HFFc6 (cell line): ENCODE measurements around the gene PPT1. TPM values are rescaled to one million over a fixed set of nuclear protein-coding genes. Genes with fewer than 3 reads are reported as not detected.

Source experiments
- DNase-seq: peaks from one replicate; pipeline ENCODE4 v3.0.0-alpha.2; 2018
- H3K27ac Mint-ChIP-seq: 2 replicates; pipeline ENCODE4 v1.8.0; 2020; ENCODE audit warnings: mild to moderate bottlenecking, mixed read lengths
- H3K27me3 Mint-ChIP-seq: 2 replicates; pipeline ENCODE4 v1.8.0; 2021; ENCODE audit warnings: mild to moderate bottlenecking, moderate library complexity, mixed read lengths; ENCODE audit not compliant: insufficient read depth
- H3K36me3 Mint-ChIP-seq: 2 replicates; pipeline ENCODE4 v1.8.0; 2021; ENCODE audit warnings: low read depth, mixed read lengths
- H3K4me1 Mint-ChIP-seq: 2 replicates; pipeline ENCODE4 v1.8.0; 2020; ENCODE audit warnings: low read depth, mixed read lengths
- H3K4me3 Mint-ChIP-seq: 2 replicates; pipeline ENCODE4 v1.8.0; 2020; ENCODE audit warnings: mild to moderate bottlenecking, moderate library complexity, mixed read lengths
- H3K9me3 Mint-ChIP-seq: 2 replicates; pipeline ENCODE4 v1.8.0; 2020; ENCODE audit warnings: mild to moderate bottlenecking, mixed read lengths
- CTCF ChIP-seq: fragments of 200-600 bp; sonication (generic); IDR thresholded peaks from 2 replicates; pipeline ENCODE4 v1.5.0; 2021; ENCODE audit warnings: antibody characterized with exemption, mild to moderate bottlenecking
- total RNA-seq, 6 experiments: library from RNA; stranded (reverse); fragmentation: NEBNext Ultra II Directional; extraction: Animal tissue kit (Norgen Biotek cat#: 25700); gene quantifications; 2 replicates in 1 of 6; 3 replicates in 5 of 6; pipeline ENCODE4 v1.2.3, GENCODE V29; 2021

The PPT1 gene
- total RNA-seq, 6 experiments from 2014 or later = 73.1 to 88.8 (median 82.5) TPM

- Mint-ChIP-seq H3K4me3 (no peak overlapping the region), H3K36me3 (peaks cover 32% of the 10 kb centered on the region), H3K27ac (no peak overlapping the region), H3K9me3 (no peaks in the 10 kb centered on the region), H3K4me1 (peaks cover 83% of the 10 kb centered on the region), H3K27me3 (no peaks in the 10 kb centered on the region; the same call in 1 of the 2 replicates)
- no peak for DNase-seq
- TF ChIP-seq CTCF = no peak
Observed at GRCh38 chr1:40053138-40053887, 43.7 kb downstream of the PPT1 start.

GRCh38 chr1:40050863-40051262 is 46.2 kb downstream of the PPT1 start:
- Mint-ChIP-seq H3K9me3 (no peaks in the 10 kb centered on the region), H3K27ac (peak overlapping the region; percentile 38)

GRCh38 chr1:40049725-40050124 is 47.3 kb downstream of the PPT1 start:
- no peak for DNase-seq
- no peak for TF ChIP-seq CTCF
- Mint-ChIP-seq H3K27me3 (no peaks in the 10 kb centered on the region; the same call in 1 of the 2 replicates), H3K36me3 (peaks cover 37% of the 10 kb centered on the region), H3K9me3 (no peaks in the 10 kb centered on the region), H3K4me1 (peaks cover 78% of the 10 kb centered on the region), H3K4me3 (peak overlapping the region; percentile 1; the same call in 1 of the 2 replicates), H3K27ac (peak overlapping the region; percentile 48)

More at GRCh38 chr1:40050863-40051262, 46.2 kb downstream of the PPT1 start:
- Mint-ChIP-seq H3K4me1 (peaks cover 78% of the 10 kb centered on the region), H3K36me3 (peaks cover 29% of the 10 kb centered on the region), H3K4me3 (no peak overlapping the region), H3K27me3 (no peaks in the 10 kb centered on the region; the same call in 1 of the 2 replicates)
- TF ChIP-seq CTCF = no peak
- DNase-seq = no peak

- Mint-ChIP-seq H3K27ac (0 out of 2 replicates have a peak overlapping the region, but pooled peaks have one; percentile 13), H3K9me3 (no peaks in the 10 kb centered on the region), H3K4me1 (peaks cover 80% of the 10 kb centered on the region), H3K4me3 (no peak overlapping the region), H3K36me3 (peaks cover 45% of the 10 kb centered on the region), H3K27me3 (no peaks in the 10 kb centered on the region; the same call in 1 of the 2 replicates)
- no peak for TF ChIP-seq CTCF
- DNase-seq = no peak
Observed at GRCh38 chr1:40047769-40048168, 49.3 kb downstream of the PPT1 start.

GRCh38 chr1:40047276-40047675 is 49.8 kb downstream of the PPT1 start:
- no peaks in the 10 kb centered on the region for H3K9me3 Mint-ChIP-seq
- no peak for TF ChIP-seq CTCF
- H3K36me3 Mint-ChIP-seq = peaks cover 50% of the 10 kb centered on the region
- H3K27me3 Mint-ChIP-seq = no peaks in the 10 kb centered on the region; the same call in 1 of the 2 replicates
- 0 out of 2 replicates have a peak overlapping the region, but pooled peaks have one; percentile 13 for H3K27ac Mint-ChIP-seq
- no peak overlapping the region for H3K4me3 Mint-ChIP-seq
- peaks cover 82% of the 10 kb centered on the region for H3K4me1 Mint-ChIP-seq
- DNase-seq = no peak
